ENCODE data around the gene TMCO4.

- TF ChIP-seq CTCF (IDR thresholded peaks at IDR 0.05; ENCODE audit: extremely low read depth in 1 of 2, insufficient read depth in 1 of 2, low read depth in 1 of 2, low read length in 2 of 2) = no peak
- TF ChIP-seq POLR2A (IDR thresholded peaks at IDR 0.05; ENCODE audit: low read depth, low read length) = no peak
- no peak for TF ChIP-seq POLR2AphosphoS5 (IDR thresholded peaks at IDR 0.05; ENCODE audit: insufficient read depth, low read depth, low read length)
- TF ChIP-seq EZH2 (IDR thresholded peaks at IDR 0.05; ENCODE audit: borderline replicate concordance, low read depth, low read length, severe bottlenecking) = no peak
- TF ChIP-seq MYC (IDR thresholded peaks at IDR 0.05; ENCODE audit: low read depth, low read length) = no peak
Measured at GRCh38 chr1:19773485-19773884, 26.2 kb downstream of the TMCO4 start.
